SH-SY5Y (cell line): ENCODE data around the gene LSM6.

Source experiments
- GATA2 ChIP-seq: IDR thresholded peaks from 2 replicates; pipeline ENCODE4 v1.6.1; 2011; ENCODE audit warnings: mild to moderate bottlenecking, low read depth, low read length
- GATA3 ChIP-seq: IDR thresholded peaks from 2 replicates; pipeline ENCODE4 v1.6.1; 2011; ENCODE audit warnings: low read depth, mild to moderate bottlenecking, low read length, moderate library complexity

LSM6 gene

DNA sequence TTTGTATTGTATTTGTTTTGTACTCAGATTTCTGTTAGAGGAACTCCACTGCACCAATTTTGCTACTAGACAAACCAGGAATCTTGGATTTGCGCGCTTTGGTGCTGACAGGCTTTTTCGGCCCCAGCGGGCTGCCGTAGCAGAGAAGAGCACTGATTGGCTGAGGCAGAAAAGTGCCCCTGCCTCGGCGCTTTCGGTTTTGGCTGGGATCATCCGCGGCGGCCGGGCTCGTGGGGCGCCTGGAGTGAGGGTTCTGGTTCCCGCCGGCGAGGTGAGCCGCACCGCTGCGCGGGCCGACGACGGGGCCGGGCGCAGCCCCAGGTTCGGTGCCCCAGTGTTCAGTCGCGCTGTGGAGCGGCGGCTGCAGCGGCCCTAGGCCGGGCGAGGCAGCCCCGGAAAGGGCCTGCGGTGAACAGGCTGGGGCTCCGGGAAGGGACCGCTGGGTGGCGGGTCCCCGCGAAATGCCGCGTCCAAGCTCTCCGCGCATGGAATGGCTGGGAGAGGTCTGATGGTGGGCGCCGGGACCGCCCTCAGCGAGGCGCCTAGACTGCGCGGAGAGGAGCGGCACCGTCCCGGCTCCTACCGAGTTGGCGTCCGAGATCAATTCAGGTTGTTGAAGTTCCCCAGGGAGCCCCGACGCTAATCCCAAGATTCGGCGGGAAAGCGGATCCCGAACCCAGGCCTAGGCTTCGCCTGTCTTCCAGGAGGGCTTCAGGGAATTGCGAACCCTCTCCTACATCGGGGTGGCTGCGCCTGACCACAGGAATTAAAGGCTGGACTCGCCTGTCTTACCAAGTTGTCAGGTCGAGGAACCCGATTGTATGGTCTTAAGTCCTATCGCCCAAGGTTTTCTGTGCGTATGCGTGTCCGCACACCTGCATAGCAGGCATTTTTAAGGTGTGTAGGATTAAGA is at the start of gene LSM6:
TSS of gene LSM6 (plus strand) at position 178 of the 913 bp plus-strand sequence. CDS start 7,204 bp downstream, outside the sequence.
- TF ChIP-seq GATA3 (no peak), GATA2 (no peak)

DNA sequence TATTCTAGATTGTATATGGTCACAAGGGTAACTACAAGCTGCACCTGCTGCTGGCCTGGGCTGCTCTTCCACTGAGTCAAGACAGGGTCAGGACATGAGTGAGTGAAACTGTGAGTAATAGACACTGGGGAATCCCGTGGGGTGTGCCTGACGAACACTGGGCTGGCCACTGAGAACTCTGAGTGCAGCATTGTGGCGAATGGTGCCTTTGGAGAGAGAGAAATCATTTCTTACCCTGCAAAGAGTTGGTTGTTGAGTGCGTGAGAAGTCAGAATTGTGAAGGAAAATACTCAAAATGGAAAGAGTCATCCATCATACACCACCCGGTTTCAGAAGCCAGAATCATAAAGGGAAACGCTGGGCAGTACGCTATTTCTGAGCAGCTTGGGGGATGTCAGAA is 43.1 kb upstream of the LSM6 start:
- no peak for TF ChIP-seq GATA2
- TF ChIP-seq GATA3, result no peak

DNA sequence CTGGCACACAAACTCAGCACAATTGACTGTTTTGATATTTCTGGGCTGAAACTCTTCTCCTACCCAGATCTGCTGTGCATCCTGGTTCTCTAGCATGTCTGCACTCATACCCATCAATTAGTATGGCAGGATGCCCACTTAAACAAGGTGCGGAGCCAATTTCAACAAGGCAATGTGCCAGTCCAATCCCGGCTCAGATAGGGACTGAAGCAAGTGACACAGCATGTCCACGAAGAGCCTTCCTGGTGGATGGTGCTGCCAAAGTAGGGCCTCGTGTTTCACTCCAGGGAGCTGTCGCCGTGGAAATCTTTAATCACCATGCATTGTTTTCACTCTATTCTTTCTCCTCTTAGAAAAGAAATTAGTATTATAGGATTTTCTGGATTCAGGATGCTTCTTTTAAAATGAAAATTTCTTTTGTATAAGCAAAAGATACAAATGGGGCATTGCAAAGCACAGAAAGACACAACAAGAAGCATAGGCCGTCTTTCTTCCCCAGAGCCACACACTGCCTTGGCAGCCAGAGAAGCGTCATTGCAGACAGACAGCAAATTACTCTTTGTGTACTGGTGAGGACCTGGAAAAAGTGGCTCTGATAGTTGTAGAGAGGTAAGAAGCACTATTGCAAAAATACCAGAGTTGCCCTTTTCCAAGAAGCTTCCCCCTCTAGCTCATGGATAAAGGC is 40.6 kb upstream of the LSM6 start:
- TF ChIP-seq GATA2 (no peak), GATA3 (no peak)

DNA sequence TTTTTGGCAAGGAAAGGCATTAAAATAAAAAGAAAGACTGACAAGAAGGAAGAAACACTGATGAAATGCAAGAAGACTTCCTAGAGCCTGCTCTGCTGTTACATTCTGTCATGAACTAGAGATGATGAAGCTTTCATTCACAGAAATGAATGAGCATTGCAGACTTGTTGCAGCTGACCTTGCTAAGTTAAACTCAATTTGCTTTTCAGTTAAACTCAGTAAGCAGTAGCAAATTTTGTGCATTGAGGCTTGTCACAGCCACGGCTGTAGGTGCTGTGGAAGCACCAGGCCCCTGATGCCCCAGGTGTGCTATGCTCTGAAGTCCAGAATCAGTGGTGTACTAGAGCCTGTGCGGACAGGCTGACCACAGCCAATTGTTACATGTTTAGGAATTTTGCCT is 39.6 kb upstream of the LSM6 start:
- no peak for TF ChIP-seq GATA3
- TF ChIP-seq GATA2, result no peak

DNA sequence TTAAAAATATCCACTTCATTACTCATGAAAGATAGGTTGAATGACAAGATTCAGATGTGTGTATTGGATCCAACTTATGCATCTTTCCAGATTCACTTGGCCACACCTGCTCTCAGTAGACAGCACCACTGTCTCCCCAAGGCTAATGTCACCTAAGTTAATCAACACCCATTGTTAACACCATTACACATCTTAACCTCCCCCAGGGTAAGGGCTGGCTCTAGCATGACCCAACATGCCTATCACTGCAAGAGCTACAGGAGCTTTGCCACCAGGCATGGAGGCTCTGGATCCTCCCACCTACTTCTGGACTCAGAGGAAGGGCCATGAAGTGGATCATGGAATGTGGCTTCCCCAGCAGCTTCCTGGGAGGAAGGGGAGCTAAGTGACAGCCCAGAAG is 32.8 kb upstream of the LSM6 start:
- TF ChIP-seq GATA3 (no peak), GATA2 (no peak)

DNA sequence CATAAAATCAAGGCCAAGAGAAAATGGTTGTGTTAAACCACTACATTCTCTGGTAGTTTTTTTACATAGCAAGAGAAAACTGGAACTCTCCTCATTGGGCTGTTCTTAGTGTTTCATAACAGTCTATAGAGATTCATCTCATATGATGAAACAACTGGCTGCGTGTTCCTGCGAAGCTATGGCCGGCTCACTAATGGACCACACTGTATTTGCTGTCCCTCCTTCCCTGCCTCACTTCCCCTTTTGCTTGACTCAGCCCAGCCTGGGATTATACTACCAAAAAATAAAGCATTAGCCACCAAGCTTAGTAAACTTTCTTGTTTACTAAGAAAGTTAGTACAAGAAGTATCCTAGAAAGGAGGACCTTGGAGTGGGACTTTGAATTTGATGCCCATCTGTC is 31.6 kb upstream of the LSM6 start:
- TF ChIP-seq GATA3, result no peak
- no peak for TF ChIP-seq GATA2

DNA sequence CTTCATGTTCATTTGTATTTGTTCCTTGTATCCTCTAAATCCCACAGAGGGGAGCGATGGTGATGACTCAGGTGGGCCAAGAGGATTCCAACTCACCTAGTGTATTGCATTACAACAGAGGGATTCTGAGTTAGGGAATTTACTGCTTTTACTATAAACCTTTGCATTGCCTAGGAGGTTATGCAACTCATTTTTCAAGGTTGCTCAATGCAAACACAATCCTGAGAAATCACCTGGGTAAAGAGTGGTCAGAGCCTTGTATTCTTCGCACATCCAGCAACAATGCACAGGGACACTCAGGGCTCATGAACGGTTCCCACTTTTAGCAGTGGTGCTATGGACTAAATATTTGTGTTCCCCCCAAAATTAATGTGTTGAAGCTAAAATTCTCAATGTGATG is 28.6 kb upstream of the LSM6 start:
- no peak for TF ChIP-seq GATA3

DNA sequence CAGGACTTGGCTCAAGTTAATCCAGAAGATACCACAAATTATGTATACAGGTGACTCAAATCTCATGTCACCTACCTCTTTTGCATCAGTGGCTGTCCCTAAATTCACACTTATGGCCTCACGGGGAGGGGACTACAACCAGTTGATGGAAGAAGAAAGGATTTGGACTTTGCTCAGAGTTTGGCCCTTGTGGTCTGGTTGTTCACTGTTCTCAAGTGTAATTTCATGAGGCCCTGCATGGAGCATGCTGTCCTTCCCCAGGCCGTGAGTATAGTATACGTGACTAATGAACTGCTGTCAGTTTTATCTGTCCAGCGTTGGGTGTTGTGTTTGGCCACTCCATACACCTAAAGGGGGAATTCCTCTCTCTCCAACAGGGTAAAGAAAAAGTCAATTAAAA is 27.5 kb upstream of the LSM6 start:
- no peak for TF ChIP-seq GATA2
- no peak for TF ChIP-seq GATA3

DNA sequence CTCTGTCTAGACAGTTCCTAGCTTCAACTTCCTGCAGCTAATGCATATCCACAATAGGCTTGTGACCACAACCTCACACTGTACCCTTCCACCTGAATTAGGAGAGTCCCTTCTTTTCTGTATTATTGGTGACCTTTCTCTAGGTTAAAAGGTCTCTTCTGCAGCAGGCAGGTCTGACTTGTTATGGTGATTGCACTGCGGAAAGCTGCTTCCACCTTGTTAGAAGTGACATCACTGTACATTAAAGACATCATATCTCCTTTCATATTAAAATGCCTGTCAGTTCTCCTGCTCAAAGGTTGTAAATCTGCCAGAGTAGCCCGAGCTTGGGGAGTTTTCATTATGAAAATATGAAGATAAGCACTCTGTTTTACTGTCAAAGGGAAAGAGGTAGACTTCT is 21.5 kb upstream of the LSM6 start:
- TF ChIP-seq GATA3, result no peak
- TF ChIP-seq GATA2, result no peak

DNA sequence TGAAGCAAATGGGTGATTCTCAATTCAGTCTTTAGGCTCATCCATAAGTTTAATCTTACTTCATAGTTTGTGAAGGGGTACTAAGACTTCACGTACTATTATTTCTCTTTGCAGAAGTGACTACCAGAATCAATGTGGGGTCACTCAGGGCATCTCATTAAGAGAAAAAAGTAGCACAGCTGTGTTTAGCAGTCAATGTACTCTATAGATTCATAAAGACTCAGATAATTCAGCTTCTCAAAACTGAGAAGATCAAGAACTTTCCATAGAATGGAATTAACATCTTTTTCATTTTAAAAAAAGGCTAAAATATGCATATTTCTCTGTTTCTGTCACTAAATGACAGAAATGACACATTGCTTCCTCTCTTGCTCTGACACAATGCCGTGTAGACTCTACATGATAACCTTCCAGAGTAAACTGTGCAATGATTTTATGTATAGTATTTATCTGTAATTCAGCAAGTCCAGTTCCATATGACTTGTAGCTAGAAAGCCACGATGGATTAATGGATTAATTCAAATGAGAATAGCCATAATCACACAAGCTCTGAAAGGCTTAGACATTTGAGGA is 20.3 kb upstream of the LSM6 start:
- TF ChIP-seq GATA3 (no peak), GATA2 (no peak)

DNA sequence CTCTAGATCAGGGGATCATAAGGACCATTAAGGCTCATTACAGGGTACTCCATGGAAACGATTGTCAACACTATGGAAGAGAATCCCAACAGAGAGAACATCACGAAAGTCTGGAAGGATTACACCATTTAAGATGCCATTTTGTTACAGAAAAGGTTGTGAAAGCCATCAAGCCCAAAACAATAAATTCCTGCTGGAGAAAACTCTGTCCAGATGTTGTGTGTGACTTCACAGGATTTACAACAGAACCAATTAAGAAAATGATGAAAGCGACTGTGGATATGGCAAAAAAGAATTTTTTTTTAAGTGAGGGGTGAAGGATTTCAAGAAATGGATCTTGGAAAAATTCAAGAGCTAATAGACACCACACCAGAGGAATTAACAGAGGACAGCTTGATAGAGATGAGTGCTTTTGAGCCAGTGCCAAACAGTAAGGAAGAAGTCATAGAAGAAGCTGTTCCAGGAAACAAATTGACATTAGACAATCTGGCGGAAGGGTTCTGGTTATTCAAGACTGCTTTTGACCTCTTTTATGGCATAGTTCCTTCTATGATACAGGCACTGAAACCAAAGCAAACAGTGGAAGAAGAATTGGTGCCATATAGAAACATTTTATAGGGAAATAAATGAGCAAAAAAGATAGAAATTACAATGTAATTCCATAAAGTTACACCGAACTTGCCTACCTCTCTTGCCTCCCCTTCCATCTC is 17.3 kb upstream of the LSM6 start:
- TF ChIP-seq GATA2, result no peak
- no peak for TF ChIP-seq GATA3

DNA sequence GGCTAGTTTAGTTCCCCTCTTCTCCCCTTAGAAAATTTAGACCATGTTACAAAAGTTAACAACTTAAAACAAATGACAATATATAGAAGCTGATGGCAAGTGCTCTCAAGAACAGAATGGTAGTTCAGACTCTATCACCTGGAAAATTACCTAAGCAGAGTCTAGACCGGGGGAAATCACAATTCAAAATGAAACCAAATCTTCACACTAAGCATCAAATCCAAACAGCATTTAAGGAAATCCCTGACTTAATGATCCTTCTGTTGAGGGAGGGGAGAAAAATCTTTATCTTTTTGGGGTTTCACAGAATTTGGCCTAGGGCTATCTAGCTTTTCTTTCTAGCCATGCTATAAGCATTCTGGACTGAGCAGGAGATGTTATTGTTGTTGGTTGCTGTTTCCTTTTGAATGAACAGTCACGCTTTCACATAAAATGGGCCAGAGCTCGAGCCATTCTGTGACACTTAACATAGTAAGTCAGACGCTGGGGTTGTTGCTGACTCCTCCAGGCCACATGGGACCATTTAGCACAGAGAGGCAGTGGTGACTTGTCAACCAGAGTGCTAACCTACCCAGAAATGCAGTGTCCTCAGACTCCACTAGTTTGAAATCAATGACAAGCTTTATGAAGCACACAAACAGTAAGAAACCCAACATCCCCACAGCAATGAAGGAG is 16.0 kb upstream of the LSM6 start:
- no peak for TF ChIP-seq GATA3
- TF ChIP-seq GATA2, result no peak

DNA sequence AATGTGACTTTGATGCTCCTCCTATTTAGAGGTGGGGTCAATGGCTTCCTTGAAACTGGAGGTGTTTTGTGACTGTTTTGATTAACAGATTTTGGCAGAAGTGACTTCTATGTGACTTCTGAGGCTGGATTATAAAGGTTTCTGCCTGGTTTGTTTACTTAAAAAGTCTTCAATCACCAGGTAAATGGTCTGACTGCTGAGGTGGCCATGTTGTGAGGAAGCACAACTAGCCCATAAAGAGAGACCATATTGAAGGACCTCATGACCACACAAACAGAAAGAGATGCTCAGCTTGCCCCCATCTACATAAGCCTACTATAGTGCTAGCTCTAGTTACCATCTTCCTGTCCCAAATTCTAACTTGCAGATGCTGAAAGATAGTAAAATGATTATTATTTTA is 14.3 kb upstream of the LSM6 start:
- TF ChIP-seq GATA2 (no peak), GATA3 (no peak)

DNA sequence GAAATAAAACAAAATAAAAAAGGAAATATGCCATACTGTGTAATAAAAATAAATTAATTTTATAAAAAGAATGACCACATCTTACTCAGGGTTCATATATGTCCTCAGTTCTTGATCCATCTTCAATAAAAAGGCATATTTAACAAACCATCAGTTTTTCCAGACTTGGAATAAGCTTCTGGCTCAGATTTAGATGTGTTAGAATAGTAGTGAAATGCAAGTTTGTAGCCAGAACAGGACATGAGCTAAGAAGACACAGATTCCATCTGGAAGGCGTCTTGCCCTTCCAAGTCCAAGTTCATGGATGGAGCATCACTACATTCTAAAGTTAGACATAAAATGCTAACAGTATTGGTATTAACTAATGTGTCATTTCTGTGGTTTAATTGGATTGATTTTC is 10.3 kb upstream of the LSM6 start:
- TF ChIP-seq GATA3 (no peak), GATA2 (no peak)
